ENCODE measurements around the gene SLX4IP.

The SLX4IP gene

GRCh38 chr20:10554285-10554684, 119.2 kb downstream of the SLX4IP start:
- DNase-seq: no peak

DNA sequence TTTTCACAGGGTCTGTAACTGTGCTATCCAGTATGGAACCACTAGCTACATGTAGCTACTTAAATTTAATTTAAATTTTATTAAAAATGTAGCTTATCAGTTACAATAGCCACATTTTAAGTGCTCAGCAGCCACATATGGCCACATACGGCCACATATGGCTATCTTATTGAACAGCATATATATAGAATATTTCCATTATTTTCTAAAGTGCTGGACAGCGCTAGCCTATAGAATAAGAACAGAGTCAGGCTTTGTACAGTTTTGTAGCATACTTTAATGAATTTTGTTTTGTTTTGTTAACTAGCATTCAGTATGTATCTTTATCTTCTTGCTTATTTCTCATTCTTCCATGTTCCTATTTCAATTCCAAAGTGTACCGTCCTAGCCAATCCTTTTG, 120.3 kb downstream of the SLX4IP start:
- DNase-seq: no peak

DNA sequence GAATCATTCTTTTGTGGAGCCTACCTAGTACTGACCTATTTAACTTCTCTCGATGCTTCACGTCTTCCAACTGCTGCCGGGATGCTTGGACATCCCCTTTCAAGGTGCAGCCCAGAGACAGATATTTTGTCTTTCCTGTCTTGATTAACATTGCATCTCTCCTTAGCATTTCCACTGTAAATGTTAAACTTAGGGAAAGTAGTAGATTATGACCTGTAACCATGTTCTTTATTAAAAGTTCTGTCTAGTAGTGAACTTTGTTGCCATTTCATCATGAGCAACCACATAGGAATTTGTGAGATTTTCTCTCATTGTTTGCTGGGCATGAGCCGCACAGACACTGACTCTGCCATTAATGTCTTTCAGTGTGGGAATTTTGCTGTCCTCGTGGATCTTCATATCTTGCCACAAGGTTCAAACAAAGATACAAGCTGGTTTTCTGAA, 120.8 kb downstream of the SLX4IP start:
- DNase-seq: no peak

DNA sequence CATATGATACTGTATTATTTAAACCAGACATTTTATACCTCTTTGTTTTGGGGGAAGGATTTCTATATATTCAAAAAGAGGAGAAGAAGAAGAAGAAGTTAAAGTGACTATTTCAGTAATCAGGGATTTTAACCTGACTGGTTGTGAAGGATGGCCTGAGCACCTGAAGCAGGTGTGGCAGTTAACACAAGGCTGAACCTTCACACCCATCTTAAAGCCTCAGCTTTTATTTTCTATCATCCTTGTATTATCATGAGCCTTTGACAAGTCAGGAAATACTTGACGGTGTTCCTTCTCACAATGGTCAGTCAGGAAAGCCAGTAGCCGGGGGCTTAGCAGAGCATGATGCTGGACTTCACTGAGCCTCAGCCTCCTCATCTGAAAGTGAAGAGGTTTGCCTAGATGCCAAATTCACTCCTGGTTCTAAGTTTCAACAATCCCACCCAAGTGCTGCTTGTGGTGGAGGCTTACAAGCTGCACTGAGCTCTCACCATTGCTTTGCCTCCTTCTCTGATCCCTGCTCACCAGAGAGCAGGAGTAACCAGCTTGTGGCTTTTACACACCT, 121.5 kb downstream of the SLX4IP start:
- DNase-seq: no peak

- no peak for DNase-seq
Measured at GRCh38 chr20:10557685-10558084, 122.6 kb downstream of the SLX4IP start.

DNA sequence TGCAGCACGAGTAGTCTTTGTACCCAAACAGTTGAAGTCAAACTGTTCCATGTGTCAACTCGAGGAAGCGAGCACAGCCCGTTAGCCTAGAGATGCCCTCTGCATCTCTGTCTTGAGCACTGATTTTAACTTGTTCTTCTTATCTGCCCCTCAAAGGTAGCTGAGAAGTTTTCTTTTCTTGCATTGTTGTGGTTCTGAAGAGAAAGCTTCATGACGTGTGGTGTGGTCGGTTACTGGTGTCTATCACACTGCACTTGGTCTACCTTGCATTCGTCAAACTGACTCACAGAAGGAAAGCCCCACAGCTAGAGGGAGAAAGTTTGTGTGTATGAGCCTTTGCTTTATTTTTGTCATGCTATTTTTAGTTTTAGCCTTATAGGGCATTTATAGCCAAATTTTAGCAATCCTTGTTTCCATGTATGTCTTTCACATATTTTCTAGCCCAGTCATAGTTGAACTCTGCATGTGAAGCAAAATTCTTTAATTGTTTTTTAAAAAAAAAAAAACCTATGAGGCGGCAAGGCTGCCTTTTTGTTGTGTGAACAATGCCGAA, 123.6 kb downstream of the SLX4IP start:
- peak; percentile 68 for DNase-seq

DNA sequence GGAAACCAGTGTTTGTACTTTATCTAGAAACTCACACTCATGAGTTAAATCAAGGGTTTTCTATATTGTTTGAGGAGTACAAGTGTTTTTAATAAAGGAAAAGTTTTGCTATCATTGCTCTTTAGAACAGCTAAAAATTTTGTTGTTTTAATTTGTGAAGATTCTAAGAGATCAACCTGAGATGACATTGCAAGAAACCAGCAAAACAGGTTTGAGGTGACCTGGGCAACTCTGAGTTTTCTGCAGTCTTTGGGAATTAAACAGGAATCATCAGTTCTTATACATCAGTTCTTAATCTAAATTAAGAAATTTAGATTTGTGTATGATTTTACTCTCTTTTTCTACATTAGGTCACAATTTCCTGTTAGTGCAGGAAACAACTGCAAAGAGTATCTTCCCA, 124.2 kb downstream of the SLX4IP start:
- no peak for DNase-seq

DNA sequence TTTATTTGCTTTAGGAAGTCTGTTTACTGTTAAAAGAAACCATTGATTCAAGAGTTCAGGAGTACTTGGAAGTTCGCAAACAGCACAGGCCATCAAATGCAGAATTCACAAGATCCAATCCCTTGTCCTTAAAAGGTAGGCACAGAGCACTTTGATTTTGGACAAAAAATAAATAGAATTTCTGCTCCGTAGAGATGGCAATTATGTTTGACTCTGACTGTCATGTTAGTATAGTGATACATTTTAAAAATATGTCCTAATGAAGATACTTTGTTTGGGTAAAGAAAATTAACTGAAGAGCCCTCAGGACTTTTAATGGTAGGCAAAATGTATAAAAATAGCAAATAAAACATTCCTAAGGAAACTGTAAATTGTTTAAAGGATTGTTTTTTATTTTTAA, 125.6 kb downstream of the SLX4IP start:
- DNase-seq: no peak

GRCh38 chr20:10561302-10561701, 126.2 kb downstream of the SLX4IP start:
- DNase-seq: no peak

GRCh38 chr20:10562899-10563298, 127.8 kb downstream of the SLX4IP start:
- DNase-seq: no peak

DNA sequence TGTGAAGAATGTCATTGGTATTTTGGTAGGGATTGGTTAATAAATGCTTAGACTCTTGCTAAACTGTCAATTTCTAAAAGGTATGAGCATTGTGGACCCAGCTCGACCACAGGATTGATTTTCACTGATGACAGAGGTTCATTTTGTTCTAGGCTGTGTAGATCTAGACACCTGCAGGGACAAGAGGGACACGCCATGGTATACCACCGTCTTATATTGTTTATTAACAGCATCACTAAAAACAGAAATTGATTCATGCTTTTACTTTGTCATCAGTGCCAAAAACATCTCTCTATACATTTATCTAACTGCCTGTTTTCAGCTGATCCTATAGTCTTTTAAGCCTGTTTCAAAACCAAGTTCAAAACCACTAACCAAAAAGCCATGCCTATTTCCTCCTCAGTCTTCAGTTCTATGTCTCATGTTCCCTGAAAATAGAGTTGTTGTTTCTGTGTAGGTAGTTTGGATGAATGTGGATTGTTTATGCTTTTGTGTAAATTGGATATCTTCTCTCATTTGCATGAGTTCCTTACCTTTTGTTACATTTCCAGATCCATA, 128.9 kb downstream of the SLX4IP start:
- no peak for DNase-seq

DNA sequence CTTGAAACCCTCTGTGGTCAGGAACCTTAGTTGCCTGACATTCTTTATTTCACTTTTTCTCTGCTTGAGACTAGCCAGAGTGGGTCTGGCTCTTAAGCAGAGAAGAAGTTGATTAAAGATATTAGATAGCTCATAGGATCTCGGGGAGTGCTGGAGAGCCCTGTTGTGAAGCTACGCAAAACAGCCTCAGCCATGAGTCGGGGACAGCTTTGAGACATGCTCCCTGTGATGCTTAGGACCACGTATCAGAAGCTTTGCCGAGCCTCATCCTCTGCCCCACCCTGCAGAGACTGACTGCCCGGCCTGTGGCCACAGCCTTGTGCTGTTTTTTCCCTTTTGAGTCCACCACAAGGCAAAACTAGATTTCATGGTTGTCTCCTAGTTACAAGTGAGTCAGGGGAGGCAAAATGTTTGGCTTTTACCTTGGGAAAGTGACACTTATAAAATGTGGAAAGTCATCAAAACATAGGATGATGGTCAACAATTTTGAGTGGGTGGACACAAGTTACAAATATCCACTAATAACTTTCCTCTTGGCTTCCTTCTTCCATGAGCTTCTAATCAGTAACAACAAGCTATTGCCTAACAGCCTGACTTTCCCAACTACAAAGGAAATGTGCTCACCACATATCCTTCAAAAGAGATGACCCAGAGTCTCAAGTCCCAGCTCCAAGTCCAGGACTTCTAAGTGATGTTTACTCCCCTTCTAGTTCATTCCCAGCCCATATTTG, 130.3 kb downstream of the SLX4IP start:
- DNase-seq: no peak

DNA sequence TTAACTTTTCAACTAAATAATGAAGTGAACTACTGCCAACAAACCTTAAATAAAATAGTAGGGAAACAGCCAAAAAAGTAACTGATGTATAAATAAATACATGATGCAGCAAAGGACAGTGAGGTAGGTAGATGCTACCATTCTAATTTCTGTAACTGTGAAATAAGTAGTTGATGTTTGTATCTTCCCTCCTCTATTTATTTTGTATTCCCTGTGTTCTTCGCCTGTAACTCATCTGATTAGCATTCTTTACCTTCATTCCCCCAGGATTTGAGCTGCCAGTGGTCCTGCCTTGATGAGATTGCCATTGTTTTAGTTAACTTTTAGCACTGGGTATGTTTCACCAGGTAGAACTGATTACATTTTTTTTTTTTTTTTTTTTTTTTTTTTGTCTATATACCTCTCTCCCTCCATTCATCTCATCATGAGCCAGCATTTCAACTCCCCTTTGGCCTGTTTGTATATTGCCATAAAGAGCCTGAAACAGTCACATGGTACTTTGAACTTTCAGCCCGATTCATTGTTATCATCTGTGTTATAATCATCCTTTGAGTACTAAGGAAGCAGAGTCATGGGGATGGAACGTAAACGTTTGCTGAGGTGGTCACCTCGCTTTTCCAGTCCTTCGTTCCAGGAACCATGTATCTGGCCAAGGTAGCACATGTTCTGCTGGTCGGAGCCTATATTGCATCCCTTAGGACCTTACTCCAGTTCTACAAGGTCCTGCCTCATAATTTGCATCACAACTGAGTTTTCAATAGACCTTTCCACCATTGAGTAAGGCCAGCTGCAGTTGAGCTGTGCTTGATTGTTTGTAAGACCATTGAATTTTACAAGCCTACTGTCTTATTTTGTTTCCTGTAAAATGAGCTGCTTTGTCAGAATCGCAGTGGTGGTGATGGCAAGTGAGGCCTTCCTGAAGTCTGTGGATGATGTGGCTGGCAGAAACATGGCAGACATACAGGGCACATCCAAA, 131.1 kb downstream of the SLX4IP start:
- no peak for DNase-seq

GRCh38 chr20:10568032-10568431, 132.9 kb downstream of the SLX4IP start:
- DNase-seq: no peak

- no peak for DNase-seq
Measured at GRCh38 chr20:10571313-10571815, 136.3 kb downstream of the SLX4IP start.

- no peak for DNase-seq
Measured at GRCh38 chr20:10572853-10573252, 137.7 kb downstream of the SLX4IP start.

- no peak for DNase-seq
Measured at GRCh38 chr20:10573273-10573950, 138.3 kb downstream of the SLX4IP start.

DNA sequence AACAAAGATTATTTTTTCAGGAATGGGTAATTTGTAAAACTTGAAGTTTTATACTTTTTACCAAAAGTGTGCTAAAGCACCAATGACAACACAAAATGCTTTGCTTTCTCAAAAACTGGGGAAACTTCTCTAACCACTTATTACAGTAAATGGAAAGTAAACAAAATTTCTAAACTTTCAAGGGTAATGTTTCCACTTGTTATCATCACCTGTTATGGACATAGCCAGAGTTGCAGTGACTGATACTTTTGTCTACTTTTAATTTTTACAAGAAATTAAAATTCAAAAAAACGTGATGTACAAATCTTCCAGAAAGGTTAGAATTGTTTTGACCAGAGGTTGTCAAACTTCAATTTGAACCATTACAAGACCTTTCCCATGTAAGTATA, 138.8 kb downstream of the SLX4IP start:
- DNase-seq: no peak

- DNase-seq: no peak
Measured at GRCh38 chr20:10576411-10577090, 141.4 kb downstream of the SLX4IP start.

DNA sequence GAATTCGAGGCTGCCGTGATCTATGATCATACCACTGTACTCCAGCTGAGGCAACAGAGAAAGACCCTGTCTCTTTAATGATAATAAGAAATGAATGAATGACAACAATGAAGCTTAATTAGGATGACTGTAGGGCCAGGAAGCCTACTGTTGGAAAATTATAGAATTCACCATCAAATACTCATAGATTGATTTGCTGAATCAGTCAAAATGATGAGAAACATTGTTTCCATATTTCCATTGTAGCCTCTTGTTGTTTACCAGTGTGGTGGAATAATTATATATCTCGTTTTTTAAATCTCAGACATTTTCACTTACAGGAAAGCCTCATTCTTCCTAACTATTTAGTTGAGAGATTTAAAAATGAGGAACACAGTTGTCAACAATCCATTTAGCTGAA, 142.5 kb downstream of the SLX4IP start:
- no peak for DNase-seq

GRCh38 chr20:10578607-10579006, 143.5 kb downstream of the SLX4IP start:
- no peak for DNase-seq

DNA sequence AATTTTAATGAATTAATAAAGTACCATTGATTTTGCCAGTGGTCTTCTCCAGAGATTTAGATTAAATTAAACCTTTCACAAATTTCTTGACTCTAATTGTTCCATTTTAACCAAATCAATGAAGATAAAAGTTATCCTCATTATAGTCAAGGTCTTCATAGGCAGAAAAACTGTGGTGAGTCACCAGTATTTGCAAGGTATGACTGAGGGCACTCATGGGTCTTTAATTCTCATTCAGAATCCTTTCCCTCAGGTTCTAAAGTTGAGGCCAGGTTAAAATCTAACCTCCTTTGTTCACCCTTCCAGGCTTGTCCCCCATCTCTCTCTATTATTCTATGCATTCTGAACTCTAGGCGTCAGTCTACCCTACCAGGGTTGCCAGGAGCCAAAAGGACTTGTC, 144.8 kb downstream of the SLX4IP start:
- DNase-seq: no peak
